Muscle of leg (tissue), 11 donors: ENCODE data around the gene SLC13A4. TPM values are rescaled to one million over a fixed set of nuclear protein-coding genes. Genes with fewer than 3 reads are reported as not detected.
"Not testable (repeated sequence)": the region's sequence is repeated elsewhere in the genome, so short reads cannot be mapped to it uniquely, and the experiment has no call there.

Source experiments
- DNase-seq: peaks from one replicate; pipeline ENCODE4 v3.0.0; 2013
- H3K27ac ChIP-seq: one replicate; pipeline ENCODE4 v1.5.1; 2013; ENCODE audit warnings: mild to moderate bottlenecking, low read length, control low read depth
- H3K27me3 ChIP-seq: one replicate; pipeline ENCODE4 v1.6.1; 2013; ENCODE audit warnings: low read length; ENCODE audit not compliant: control insufficient read depth, insufficient read depth
- H3K36me3 ChIP-seq: one replicate; pipeline ENCODE4 v1.6.1; 2013; ENCODE audit warnings: low read length; ENCODE audit not compliant: control insufficient read depth, insufficient read depth
- H3K4me1 ChIP-seq: one replicate; pipeline ENCODE4 v1.6.1; 2013; ENCODE audit warnings: low read length; ENCODE audit not compliant: control insufficient read depth, insufficient read depth
- H3K4me3 ChIP-seq: one replicate; pipeline ENCODE4 v1.5.1; 2013; ENCODE audit warnings: low read length, control low read depth
- H3K9me3 ChIP-seq: replicated peaks from 2 replicates; pipeline ENCODE4 v1.6.1; 2013; ENCODE audit warnings: low read depth, low read length; ENCODE audit not compliant: control insufficient read depth
- WGBS: methylation state at CpG from one replicate; pipeline ENCODE4 v1.1.5; 2013; ENCODE audit warnings: missing lambda C conversion rate; ENCODE audit not compliant: insufficient coverage; 5-methylcytosine and 5-hydroxymethylcytosine counted together
- polyA plus RNA-seq, 8 donors: library from polyadenylated mRNA; unstranded; fragments of 120-200 nt; gene quantifications; one replicate each; pipeline versions ENCODE4 v1.2.1 to v1.2.3, GENCODE V29; 2013; ENCODE audit warnings: inconsistent platforms in 1 of 8, low replicate concordance in 1 of 8; ENCODE audit not compliant: insufficient read length in 8 of 8, insufficient read depth in 1 of 8
- total RNA-seq: library from RNA; stranded (reverse); fragments of 120-200 nt; gene quantifications from one replicate; pipeline ENCODE4 v1.2.4, GENCODE V29; 2013

SLC13A4 gene
- total and polyA plus RNA-seq, 9 donors, result 0.09 to 4.2 (median 1.9) TPM

- whole genome bisulfite sequencing, result 42% methylated on average over 2 of the region's 3 CpGs
- peak; percentile 12 for DNase-seq
- Histone ChIP-seq H3K4me1 (peaks cover 2% of the 10 kb centered on the region), H3K27me3 (no peaks in the 10 kb centered on the region), H3K9me3 (no peaks in the 10 kb centered on the region), H3K36me3 (peaks cover 21% of the 10 kb centered on the region), H3K27ac (no peak overlapping the region), H3K4me3 (no peak overlapping the region)
Observed at GRCh38 chr7:135682191-135682590, 45.8 kb downstream of the SLC13A4 start.

DNA sequence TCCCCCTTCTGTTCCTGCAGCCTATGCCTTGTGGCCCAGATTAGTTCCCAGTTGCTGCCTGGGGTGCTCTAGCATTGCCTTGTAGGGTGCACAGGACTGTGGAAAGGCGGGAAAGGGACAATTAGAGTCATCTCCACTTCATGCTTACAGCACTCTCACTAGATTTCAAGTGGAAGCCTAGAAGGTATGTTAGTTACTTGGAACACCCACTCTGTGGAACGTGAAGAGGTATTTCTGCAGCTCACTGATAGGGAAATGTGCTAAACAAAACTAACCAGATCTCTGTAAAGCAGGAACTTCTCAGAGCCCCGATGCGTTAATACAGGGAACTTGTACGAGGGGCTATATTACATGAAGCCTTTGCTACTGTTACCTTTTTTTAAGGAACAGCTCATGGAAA, 46.2 kb downstream of the SLC13A4 start:
- DNase-seq, result no peak
- H3K27ac ChIP-seq, result no peak overlapping the region

GRCh38 chr7:135678612-135679575, 49.1 kb downstream of the SLC13A4 start:
- H3K27me3 ChIP-seq, result no peaks in the 10 kb centered on the region
- H3K4me3 ChIP-seq, result no peak overlapping the region
- DNase-seq, result peak; percentile 82
- peaks cover 22% of the 10 kb centered on the region for H3K36me3 ChIP-seq
- H3K4me1 ChIP-seq, result peaks cover 2% of the 10 kb centered on the region
- 23% methylated on average over 2 of the region's 4 CpGs for WGBS
- no peak overlapping the region for H3K27ac ChIP-seq
- no peaks in the 10 kb centered on the region for H3K9me3 ChIP-seq

More for the DNA sequence above, 46.2 kb downstream of the SLC13A4 start:
- no peaks in the 10 kb centered on the region for H3K27me3 ChIP-seq
- H3K36me3 ChIP-seq, result peaks cover 19% of the 10 kb centered on the region
- H3K4me1 ChIP-seq, result peaks cover 2% of the 10 kb centered on the region
- WGBS, result 100% methylated on average over 1 of the region's 5 CpGs
- H3K4me3 ChIP-seq, result no peak overlapping the region
- no peaks in the 10 kb centered on the region for H3K9me3 ChIP-seq

- H3K36me3 ChIP-seq, result peaks cover 18% of the 10 kb centered on the region
- WGBS, result 75% methylated on average over 2 of the region's 6 CpGs
- no peak for DNase-seq
- H3K4me3 ChIP-seq, result no peak overlapping the region
- H3K4me1 ChIP-seq, result no peaks in the 10 kb centered on the region
- H3K9me3 ChIP-seq, result no peaks in the 10 kb centered on the region
- H3K27me3 ChIP-seq, result no peaks in the 10 kb centered on the region
- no peak overlapping the region for H3K27ac ChIP-seq
Observed at GRCh38 chr7:135673360-135673706, 54.7 kb downstream of the SLC13A4 start.

- DNase-seq, result peak; percentile 67
- Histone ChIP-seq H3K27me3 (no peaks in the 10 kb centered on the region), H3K4me3 (no peak overlapping the region), H3K9me3 (no peaks in the 10 kb centered on the region), H3K4me1 (no peaks in the 10 kb centered on the region), H3K27ac (no peak overlapping the region), H3K36me3 (peaks cover 15% of the 10 kb centered on the region)
- WGBS, result no CpG with 5 or more reads among the region's 3 CpGs
Observed at GRCh38 chr7:135672560-135673359, 55.2 kb downstream of the SLC13A4 start.

GRCh38 chr7:135670179-135670578, 57.8 kb downstream of the SLC13A4 start:
- peaks cover 11% of the 10 kb centered on the region for H3K36me3 ChIP-seq
- H3K27ac ChIP-seq, result no peak overlapping the region
- H3K27me3 ChIP-seq, result no peaks in the 10 kb centered on the region
- H3K4me1 ChIP-seq, result no peaks in the 10 kb centered on the region
- H3K4me3 ChIP-seq, result no peak overlapping the region
- no CpG with 5 or more reads among the region's 1 CpG for WGBS
- DNase-seq, result peak; percentile 24
- no peaks in the 10 kb centered on the region for H3K9me3 ChIP-seq

DNA sequence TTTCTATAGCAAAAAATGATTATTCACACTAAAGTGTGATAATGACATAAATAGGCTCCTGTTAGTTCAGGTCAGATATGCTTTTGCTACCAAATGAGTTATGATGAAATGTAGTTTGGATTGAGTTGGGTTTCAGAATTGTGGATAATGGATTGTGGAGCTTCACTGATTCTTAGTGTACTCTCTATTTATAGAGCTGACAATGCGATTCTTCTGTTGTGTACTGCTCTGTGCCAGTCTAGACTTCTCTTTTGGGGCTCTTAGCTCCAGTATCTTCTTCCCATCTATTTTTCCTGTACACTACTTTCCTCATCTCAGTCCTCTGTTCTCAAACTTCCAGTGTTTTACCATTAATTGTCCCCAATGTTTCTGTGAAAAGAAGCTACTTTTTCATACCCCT, 58.2 kb downstream of the SLC13A4 start:
- Histone ChIP-seq H3K4me3 (no peak overlapping the region), H3K4me1 (no peaks in the 10 kb centered on the region), H3K27ac (no peak overlapping the region), H3K27me3 (no peaks in the 10 kb centered on the region), H3K9me3 (no peaks in the 10 kb centered on the region), H3K36me3 (peaks cover 11% of the 10 kb centered on the region)
- no CpG with 5 or more reads among the region's 1 CpG for WGBS
- DNase-seq, result no peak

GRCh38 chr7:135668852-135669395, 59.1 kb downstream of the SLC13A4 start:
- no CpG with 5 or more reads among the region's 6 CpGs for WGBS
- H3K27me3 ChIP-seq, H3K27ac ChIP-seq, H3K9me3 ChIP-seq, DNase-seq, H3K4me1 ChIP-seq, H3K4me3 ChIP-seq, H3K36me3 ChIP-seq: not testable (repeated sequence)

GRCh38 chr7:135667626-135668025, 60.4 kb downstream of the SLC13A4 start:
- H3K4me1 ChIP-seq, H3K27me3 ChIP-seq: not testable (repeated sequence)

DNA sequence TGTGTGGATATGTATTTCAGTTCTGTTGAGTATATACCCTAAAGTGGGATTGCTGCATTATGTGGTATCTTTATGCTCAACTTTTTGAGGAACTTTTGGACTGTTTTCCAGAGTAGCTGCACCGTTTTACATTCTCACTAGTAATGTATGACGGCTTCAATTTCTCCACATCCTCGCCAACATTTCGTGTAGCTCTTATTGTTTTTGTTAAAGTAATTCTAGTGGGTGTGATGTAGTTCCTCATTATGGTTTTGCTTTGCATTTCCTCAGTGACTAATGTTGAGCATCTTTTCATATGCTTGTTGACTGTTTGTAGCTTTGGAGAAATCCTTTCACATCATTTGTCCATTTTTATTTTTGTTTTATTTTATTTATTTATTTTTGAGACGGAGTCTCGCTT, 61.1 kb downstream of the SLC13A4 start:
- no peaks in the 10 kb centered on the region for H3K9me3 ChIP-seq
- H3K27me3 ChIP-seq, result no peaks in the 10 kb centered on the region
- no CpG with 5 or more reads among the region's 6 CpGs for WGBS
- H3K27ac ChIP-seq, result no peak overlapping the region
- no peak overlapping the region for H3K4me3 ChIP-seq
- peaks cover 12% of the 10 kb centered on the region for H3K4me1 ChIP-seq
- peaks cover 8% of the 10 kb centered on the region for H3K36me3 ChIP-seq
- no peak for DNase-seq

More at GRCh38 chr7:135667626-135668025, 60.4 kb downstream of the SLC13A4 start:
- no CpG with 5 or more reads among the region's 1 CpG for WGBS
- H3K27ac ChIP-seq, DNase-seq, H3K4me3 ChIP-seq, H3K9me3 ChIP-seq, H3K36me3 ChIP-seq: not testable (repeated sequence)
